Adrenal gland (tissue), 5 donors: Measurements from ENCODE around the gene SLC24A4.

Source experiments
- CTCF ChIP-seq, 6 experiments: fragments of 450-650 bp in 4 of 6; fragments of 200-600 bp in 2 of 6; sonication (generic) in 1 of 6; IDR thresholded peaks; 1 replicate in 5 of 6; 2 replicates in 1 of 6; pipeline versions ENCODE4 v1.5.1 to v1.8.0; 2016 to 2021; ENCODE audit warnings: antibody characterized with exemption in 6 of 6, mild to moderate bottlenecking in 2 of 6, moderate library complexity in 1 of 6
- POLR2A ChIP-seq, 2 donors: fragments of 450-650 bp; IDR thresholded peaks; one replicate each; pipeline ENCODE4 v1.6.1; 2017; ENCODE audit warnings: antibody characterized with exemption in 2 of 2, mild to moderate bottlenecking in 2 of 2, moderate library complexity in 1 of 2
- donor health status: DM: no; HTN: no; CAD: no.

- TF ChIP-seq CTCF (IDR thresholded peaks at IDR 0.05): no peak
- TF ChIP-seq POLR2A (IDR thresholded peaks at IDR 0.05): no peak
Measured at GRCh38 chr14:92450351-92451070, 127.5 kb downstream of the SLC24A4 start.
